Kidney glomerular epithelial cell (primary cell): ENCODE results near the gene USP32.
"Not testable (repeated sequence)": the region's sequence is repeated elsewhere in the genome, so short reads cannot be mapped to it uniquely, and the experiment has no call there.

Source experiments
- DNase-seq: peaks from one replicate; lab custom pipeline; 2025; lab: John Stamatoyannopoulos, UW

The USP32 gene

GRCh38 chr17:60403523-60403810, 11.5 kb upstream of the USP32 start:
- no peak for DNase-seq

GRCh38 chr17:60401819-60402218, 9.9 kb upstream of the USP32 start:
- no peak for DNase-seq

GRCh38 chr17:60398227-60398959, 6.5 kb upstream of the USP32 start:
- DNase-seq = no peak

GRCh38 chr17:60396412-60396811, 4.5 kb upstream of the USP32 start:
- no peak for DNase-seq

- no peak for DNase-seq
Observed at GRCh38 chr17:60395508-60396065, 3.7 kb upstream of the USP32 start.

- no peak for DNase-seq
Observed at GRCh38 chr17:60393840-60394723, 2.1 kb upstream of the USP32 start.

- peak; percentile 72 for DNase-seq
Observed at GRCh38 chr17:60392845-60393702, 1.1 kb upstream of the USP32 start.

- DNase-seq = no peak
Observed at GRCh38 chr17:60391471-60392041, 377 bp downstream of the USP32 start.

GRCh38 chr17:60390925-60391470, 935 bp downstream of the USP32 start:
- DNase-seq = peak; percentile 53

- no peak for DNase-seq
Observed at GRCh38 chr17:60390186-60390585, 1.7 kb downstream of the USP32 start.

GRCh38 chr17:60388742-60389141, 3.2 kb downstream of the USP32 start:
- no peak for DNase-seq

GRCh38 chr17:60387666-60388065, 4.3 kb downstream of the USP32 start:
- no peak for DNase-seq

GRCh38 chr17:60386147-60387058, 5.5 kb downstream of the USP32 start:
- no peak for DNase-seq

- DNase-seq = not testable (repeated sequence)
Observed at GRCh38 chr17:60384921-60385320, 7.0 kb downstream of the USP32 start.

- no peak for DNase-seq
Observed at GRCh38 chr17:60383379-60383778, 8.6 kb downstream of the USP32 start.

GRCh38 chr17:60381958-60382357, 10.0 kb downstream of the USP32 start:
- no peak for DNase-seq

GRCh38 chr17:60379461-60379860, 12.5 kb downstream of the USP32 start:
- DNase-seq = not testable (repeated sequence)

- DNase-seq = not testable (repeated sequence)
Observed at GRCh38 chr17:60378187-60378586, 13.7 kb downstream of the USP32 start.

- DNase-seq = peak; percentile 65
Observed at GRCh38 chr17:60372790-60373483, 19.0 kb downstream of the USP32 start.
